ENCODE measurements around the gene TRDN.
"Not testable (repeated sequence)": the region's sequence is repeated elsewhere in the genome, so short reads cannot be mapped to it uniquely, and the experiment has no call there.

Gene TRDN

GRCh38 chr6:123240626-123241025, 396.1 kb downstream of the TRDN start:
- no peak for DNase-seq

GRCh38 chr6:123233336-123233735, 403.4 kb downstream of the TRDN start:
- no peak for DNase-seq

- DNase-seq: not testable (repeated sequence)
Measured at GRCh38 chr6:123227789-123228188, 409.0 kb downstream of the TRDN start.

DNA sequence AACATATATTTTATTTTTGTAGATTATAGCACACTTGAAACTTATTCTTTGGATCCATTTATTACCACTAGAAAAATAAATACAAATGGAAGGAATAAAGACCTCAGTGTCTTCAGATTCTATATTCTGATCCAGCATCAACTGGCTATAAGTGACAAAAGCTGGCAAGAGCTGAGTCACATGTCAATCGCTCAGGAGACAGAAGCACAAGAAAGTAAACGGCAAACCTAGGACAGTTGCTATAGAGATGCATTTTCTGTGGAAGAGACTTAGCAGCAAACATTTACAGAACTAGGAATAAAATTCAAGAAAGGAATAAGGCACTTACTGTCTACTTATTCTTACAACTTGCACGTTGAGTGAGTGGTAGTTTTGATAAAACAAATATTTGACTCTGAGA, 410.4 kb downstream of the TRDN start:
- no peak for DNase-seq

GRCh38 chr6:123224077-123224476, 412.7 kb downstream of the TRDN start:
- DNase-seq: no peak

DNA sequence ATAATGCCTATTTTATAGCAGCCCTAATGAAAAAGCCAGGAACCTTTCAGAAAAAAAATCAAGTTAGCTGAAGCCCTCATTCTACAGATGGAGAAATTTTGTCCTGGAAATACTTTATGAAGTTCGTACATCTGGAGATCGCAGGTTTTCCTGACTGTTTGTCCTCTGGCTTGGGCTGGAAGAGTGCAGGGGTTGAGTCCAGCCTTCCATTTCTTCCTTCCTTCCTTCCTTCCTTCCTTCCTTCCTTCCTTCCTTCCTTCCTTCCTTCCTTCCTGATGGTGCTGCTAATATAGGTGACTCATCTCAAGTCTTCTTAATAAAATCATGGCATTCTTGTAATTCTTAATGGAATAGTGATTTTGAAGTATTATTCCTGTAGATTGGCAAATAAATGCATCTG, 413.3 kb downstream of the TRDN start:
- DNase-seq: no peak

GRCh38 chr6:123215211-123215610, 421.5 kb downstream of the TRDN start:
- DNase-seq: no peak

DNA sequence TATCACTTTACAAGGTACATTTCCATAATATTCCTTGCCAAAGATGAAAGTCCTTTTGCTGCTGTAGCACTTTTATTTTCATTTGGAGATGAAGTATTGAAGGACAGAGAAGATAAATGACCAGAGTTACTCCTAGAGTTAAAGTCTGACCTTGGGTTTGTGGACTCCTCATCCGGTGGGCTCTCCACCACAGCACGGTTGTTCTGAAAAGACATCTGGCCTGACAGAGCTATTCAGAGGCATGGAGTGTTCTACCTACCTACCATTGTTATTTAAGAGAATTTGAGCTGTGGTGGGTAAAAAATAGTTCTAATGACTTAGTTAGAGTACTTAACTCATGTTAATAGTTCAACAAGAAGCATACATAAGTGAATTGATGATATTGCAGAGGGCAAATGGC, 422.3 kb downstream of the TRDN start:
- DNase-seq: no peak

GRCh38 chr6:123213921-123214320, 422.8 kb downstream of the TRDN start:
- no peak for DNase-seq

DNA sequence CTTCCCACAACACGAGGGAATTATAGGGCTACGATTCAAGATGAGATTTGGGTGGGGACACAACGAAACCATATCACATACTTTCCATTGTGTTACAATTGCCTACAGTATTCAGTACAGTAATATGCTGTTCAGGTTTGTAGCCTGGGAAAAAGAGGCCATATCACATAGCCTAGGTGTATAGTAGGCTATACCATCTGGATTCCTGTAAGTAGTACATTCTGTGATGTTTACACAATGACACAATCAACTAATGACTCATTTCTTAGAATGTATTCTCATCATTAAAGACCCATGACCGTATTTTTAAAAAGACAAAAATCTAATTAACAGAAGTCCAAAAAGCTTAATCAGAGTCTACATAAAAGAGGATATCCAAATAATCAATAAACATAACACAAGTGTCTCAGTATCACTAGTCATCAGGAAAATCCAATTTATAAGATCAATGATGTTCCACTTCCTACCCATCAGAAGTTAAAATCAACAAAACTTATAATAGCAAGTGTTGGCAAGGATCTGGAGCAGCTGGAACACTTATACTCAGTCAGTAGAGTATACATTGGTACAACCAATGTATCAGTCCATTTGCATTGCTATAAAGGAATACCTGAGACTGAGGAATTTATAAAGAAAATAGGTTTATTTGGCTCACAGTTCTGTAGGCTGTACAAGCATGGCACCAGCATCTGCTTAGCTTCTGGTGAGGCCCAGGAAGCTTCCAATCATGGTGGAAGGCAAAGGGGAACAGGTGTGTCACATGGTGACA, 424.8 kb downstream of the TRDN start:
- no peak for DNase-seq

DNA sequence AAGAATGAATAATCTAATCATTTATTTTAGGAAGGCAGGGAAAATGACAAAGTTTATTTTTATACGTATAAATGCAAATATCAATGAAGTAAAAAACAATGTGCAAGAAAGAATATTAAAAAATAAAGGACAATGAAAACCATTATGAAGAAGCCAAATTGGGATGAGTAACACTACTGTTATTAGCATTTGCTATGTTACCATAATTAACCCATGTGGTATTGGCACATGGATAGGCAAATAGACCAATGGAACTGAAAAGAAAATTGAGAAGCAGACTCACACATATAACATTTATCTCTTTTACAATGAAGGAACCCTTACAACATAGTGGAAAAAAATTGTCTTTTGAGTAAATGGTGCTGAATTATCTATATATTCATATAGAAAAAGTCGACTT, 426.1 kb downstream of the TRDN start:
- no peak for DNase-seq

GRCh38 chr6:123207967-123208510, 428.7 kb downstream of the TRDN start:
- DNase-seq: no peak

DNA sequence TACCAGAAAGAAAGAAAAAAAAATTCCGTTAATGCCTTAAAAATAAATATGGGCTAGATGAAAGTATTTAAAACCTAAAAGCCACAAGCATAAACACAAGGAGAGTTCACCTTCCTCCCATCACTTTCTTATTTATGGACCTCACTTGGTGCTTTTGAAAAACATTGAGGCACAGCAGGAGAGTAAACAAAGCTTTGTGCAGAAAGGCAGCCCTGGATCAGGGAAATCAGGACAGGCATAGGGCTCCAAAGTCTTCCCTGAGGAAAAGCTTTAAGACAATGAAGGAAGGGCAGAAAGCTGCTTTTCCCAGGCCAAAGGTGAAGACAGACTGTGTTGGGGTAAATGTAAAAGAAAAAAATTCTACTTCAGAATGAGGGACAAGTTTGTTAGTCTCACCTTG, 432.8 kb downstream of the TRDN start:
- no peak for DNase-seq

GRCh38 chr6:123201869-123202372, 434.8 kb downstream of the TRDN start:
- no peak for DNase-seq

DNA sequence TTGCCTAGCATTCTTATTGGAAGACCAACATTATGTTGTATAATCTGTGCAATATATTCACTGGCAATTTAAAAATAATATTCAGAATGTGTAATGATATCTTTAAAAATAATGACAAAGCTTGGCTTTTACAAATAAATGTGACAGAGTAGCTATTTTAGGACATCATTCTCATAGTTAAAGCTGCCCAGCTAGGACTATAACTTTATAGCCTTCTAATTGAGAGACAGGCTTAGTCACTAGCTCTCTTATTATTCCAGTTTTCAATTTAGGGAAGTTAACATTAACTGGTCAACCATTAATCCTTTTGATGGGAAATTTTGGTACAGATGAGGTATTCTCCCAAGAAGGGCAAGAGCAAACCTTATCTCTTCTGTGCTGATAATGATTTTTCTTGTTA, 443.5 kb downstream of the TRDN start:
- DNase-seq: no peak

GRCh38 chr6:123189816-123190215, 446.9 kb downstream of the TRDN start:
- no peak for DNase-seq

DNA sequence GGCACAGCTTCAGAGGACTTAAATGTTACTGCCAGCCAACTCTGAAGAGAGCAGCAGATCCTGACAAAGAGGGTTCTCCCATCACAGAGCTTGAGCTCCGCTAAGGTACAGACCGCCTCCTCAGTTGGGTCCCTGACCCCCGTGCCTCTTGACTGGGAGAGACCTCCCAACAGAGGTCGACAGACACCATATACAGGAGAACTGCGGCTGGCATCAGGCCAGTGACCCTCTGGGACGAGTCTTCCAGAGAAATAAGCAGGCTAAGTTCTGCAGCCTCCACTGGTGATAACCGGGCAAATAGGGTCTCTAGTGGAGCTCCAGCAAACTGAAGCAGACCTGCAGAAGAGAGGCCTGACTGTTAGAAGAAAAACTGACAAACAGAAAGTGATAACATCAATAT, 453.8 kb downstream of the TRDN start:
- DNase-seq: no peak

GRCh38 chr6:123176706-123177105, 460.0 kb downstream of the TRDN start:
- no peak for DNase-seq

DNA sequence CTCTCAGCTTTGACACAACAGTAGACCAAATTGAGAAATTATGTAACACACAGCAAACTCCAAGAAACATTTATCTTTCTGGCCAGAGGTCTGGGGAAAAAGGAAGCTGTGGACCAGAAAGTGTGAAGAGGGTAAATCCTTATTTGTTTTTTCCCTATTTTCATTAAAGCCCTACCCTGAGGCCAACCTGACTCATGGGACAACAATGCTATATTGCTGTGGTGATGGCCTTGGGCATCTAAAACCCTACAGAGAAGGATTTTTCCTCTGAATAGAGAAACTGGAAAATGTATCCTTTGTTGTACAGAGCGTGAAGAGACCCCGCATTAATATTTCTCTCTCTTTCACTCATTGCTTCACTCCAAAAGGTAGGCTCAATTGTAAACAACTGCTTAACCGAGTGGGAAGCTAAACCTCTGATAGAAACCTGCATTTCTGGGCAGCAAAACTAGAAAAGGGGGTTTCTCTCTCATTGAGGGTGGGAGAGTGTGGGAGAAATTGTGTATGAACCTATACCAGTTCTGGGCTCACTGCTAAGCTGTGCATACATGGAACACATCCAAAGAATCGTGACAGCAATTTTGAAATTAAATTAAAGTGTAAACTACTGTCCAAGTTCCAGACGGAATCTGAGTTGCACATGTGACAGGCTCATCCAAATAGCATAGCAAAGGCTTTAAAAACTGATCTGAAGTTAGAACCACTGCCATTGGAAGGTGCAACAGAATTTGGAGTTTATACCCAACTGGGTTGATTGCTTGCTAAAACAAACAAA, 465.2 kb downstream of the TRDN start:
- no peak for DNase-seq

- DNase-seq: no peak
Measured at GRCh38 chr6:123169774-123170095, 467.0 kb downstream of the TRDN start.

GRCh38 chr6:123168892-123169773, 467.6 kb downstream of the TRDN start:
- no peak for DNase-seq

- no peak for DNase-seq
Measured at GRCh38 chr6:123168466-123168865, 468.3 kb downstream of the TRDN start.
